ENCODE data around the gene NDST3. TPM values are rescaled to one million over a fixed set of nuclear protein-coding genes. Genes with fewer than 3 reads are reported as not detected.

The NDST3 gene
- polyA plus RNA-seq, 1 donor (not counting 4 experiments of a cell fraction or from before 2014, with no cell fraction given) = not detected

- H3K27ac ChIP-seq (ENCODE audit: control insufficient read depth, insufficient read depth, low read length) = no peak overlapping the region
- H3K9me1 ChIP-seq (ENCODE audit: control insufficient read depth, extremely low read depth, insufficient read depth, low read length) = no peaks in the 10 kb centered on the region
- no peaks in the 10 kb centered on the region for H4K20me1 ChIP-seq (ENCODE audit: control insufficient read depth, extremely low read depth, insufficient read depth, low read length)
- H3K4me1 ChIP-seq (ENCODE audit: control insufficient read depth, extremely low read depth, insufficient read depth, low read length) = no peaks in the 10 kb centered on the region
- H3K4me2 ChIP-seq (ENCODE audit: control insufficient read depth, extremely low read depth, insufficient read depth, low read depth, low read length) = no peak overlapping the region
- no peak overlapping the region for H3K4me3 ChIP-seq (ENCODE audit: control insufficient read depth in 2 of 3, extremely low read depth in 1 of 3, insufficient read depth in 2 of 3, low read depth in 1 of 3, low read length in 3 of 3)
- H3K79me2 ChIP-seq (ENCODE audit: control insufficient read depth, insufficient read depth, low read length) = no peaks in the 10 kb centered on the region
- no peak overlapping the region for H2AFZ ChIP-seq (ENCODE audit: control insufficient read depth, low read length)
- DNase-seq (ENCODE audit: low read depth, low spot score) (no peak), FAIRE-seq (no peak)
- dilution Hi-C loops (cut with MboI; ENCODE audit: extremely low pct_ligation_motif_present, low sequenced_read_pairs) = no loop called here
- no peaks in the 10 kb centered on the region for H3K9me3 ChIP-seq (ENCODE audit: control insufficient read depth, low read depth, low read length)
- H3K27me3 ChIP-seq (ENCODE audit: control insufficient read depth, extremely low read depth, insufficient read depth, low read length) = no peaks in the 10 kb centered on the region
- H3K9ac ChIP-seq (ENCODE audit: control insufficient read depth, extremely low read depth, insufficient read depth, low read length) = no peak overlapping the region
- no peak for TF ChIP-seq EZH2 (IDR thresholded peaks at IDR 0.05; ENCODE audit: low read length)
- TF ChIP-seq CTCF (optimal IDR thresholded peaks at IDR 0.05 in 1 of 3, IDR thresholded peaks at IDR 0.05 in 1 of 3, conservative IDR thresholded peaks at IDR 0.05 in 1 of 3; ENCODE audit: extremely low read depth in 1 of 3, insufficient read depth in 2 of 3, low read length in 3 of 3) = no peak
- no peaks in the 10 kb centered on the region for H3K36me3 ChIP-seq (ENCODE audit: control insufficient read depth in 2 of 2, extremely low read depth in 1 of 2, insufficient read depth in 2 of 2, low read length in 2 of 2)
These were observed 133.0 kb downstream of the NDST3 start for GRCh38 chr4:118167306-118167705.

- Histone ChIP-seq H3K79me2 (ENCODE audit: control insufficient read depth, insufficient read depth, low read length) (no peaks in the 10 kb centered on the region), H3K9me3 (ENCODE audit: control insufficient read depth, low read depth, low read length) (no peaks in the 10 kb centered on the region), H3K4me1 (ENCODE audit: control insufficient read depth, extremely low read depth, insufficient read depth, low read length) (no peaks in the 10 kb centered on the region), H4K20me1 (ENCODE audit: control insufficient read depth, extremely low read depth, insufficient read depth, low read length) (no peaks in the 10 kb centered on the region), H3K27me3 (ENCODE audit: control insufficient read depth, extremely low read depth, insufficient read depth, low read length) (no peaks in the 10 kb centered on the region), H3K9me1 (ENCODE audit: control insufficient read depth, extremely low read depth, insufficient read depth, low read length) (no peaks in the 10 kb centered on the region), H3K4me2 (ENCODE audit: control insufficient read depth, extremely low read depth, insufficient read depth, low read depth, low read length) (no peak overlapping the region), H3K4me3 (ENCODE audit: control insufficient read depth in 2 of 3, extremely low read depth in 1 of 3, insufficient read depth in 2 of 3, low read depth in 1 of 3, low read length in 3 of 3) (no peak overlapping the region), H3K36me3 (ENCODE audit: control insufficient read depth in 2 of 2, extremely low read depth in 1 of 2, insufficient read depth in 2 of 2, low read length in 2 of 2) (no peaks in the 10 kb centered on the region), H3K27ac (ENCODE audit: control insufficient read depth, insufficient read depth, low read length) (no peak overlapping the region), H2AFZ (ENCODE audit: control insufficient read depth, low read length) (no peak overlapping the region), H3K9ac (ENCODE audit: control insufficient read depth, extremely low read depth, insufficient read depth, low read length) (no peak overlapping the region)
- dilution Hi-C loops (cut with MboI; ENCODE audit: extremely low pct_ligation_motif_present, low sequenced_read_pairs) = no loop called here
- FAIRE-seq (no peak), DNase-seq (ENCODE audit: low read depth, low spot score) (no peak)
- TF ChIP-seq EZH2 (IDR thresholded peaks at IDR 0.05; ENCODE audit: low read length) = no peak
- no peak for TF ChIP-seq CTCF (optimal IDR thresholded peaks at IDR 0.05 in 1 of 3, IDR thresholded peaks at IDR 0.05 in 1 of 3, conservative IDR thresholded peaks at IDR 0.05 in 1 of 3; ENCODE audit: extremely low read depth in 1 of 3, insufficient read depth in 2 of 3, low read length in 3 of 3)
These were observed 137.1 kb downstream of the NDST3 start for GRCh38 chr4:118171381-118171780.
